ENCODE data around the gene ASPSCR1.

GRCh38 chr17:82006468-82007227 is 29.2 kb downstream of the ASPSCR1 start:
- TF ChIP-seq CTCF (conservative IDR thresholded peaks at IDR 0.05) (no peak), EZH2 (IDR thresholded peaks at IDR 0.05; ENCODE audit: low read depth) (no peak)
